HG03354 (cell line): ENCODE measurements around the gene PRM3.

Source experiments
- ATAC-seq: cut with Tn5 transposase; IDR thresholded peaks from one replicate; pipeline ENCODE4 v1.9.1; 2021; ENCODE audit warnings: mild to moderate bottlenecking; ENCODE audit not compliant: unreplicated experiment, poor library complexity, severe bottlenecking

Gene PRM3, protein sequence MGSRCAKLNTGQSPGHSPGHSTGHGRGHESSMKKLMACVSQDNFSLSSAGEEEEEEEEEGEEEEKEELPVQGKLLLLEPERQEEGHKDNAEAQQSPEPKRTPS

DNA sequence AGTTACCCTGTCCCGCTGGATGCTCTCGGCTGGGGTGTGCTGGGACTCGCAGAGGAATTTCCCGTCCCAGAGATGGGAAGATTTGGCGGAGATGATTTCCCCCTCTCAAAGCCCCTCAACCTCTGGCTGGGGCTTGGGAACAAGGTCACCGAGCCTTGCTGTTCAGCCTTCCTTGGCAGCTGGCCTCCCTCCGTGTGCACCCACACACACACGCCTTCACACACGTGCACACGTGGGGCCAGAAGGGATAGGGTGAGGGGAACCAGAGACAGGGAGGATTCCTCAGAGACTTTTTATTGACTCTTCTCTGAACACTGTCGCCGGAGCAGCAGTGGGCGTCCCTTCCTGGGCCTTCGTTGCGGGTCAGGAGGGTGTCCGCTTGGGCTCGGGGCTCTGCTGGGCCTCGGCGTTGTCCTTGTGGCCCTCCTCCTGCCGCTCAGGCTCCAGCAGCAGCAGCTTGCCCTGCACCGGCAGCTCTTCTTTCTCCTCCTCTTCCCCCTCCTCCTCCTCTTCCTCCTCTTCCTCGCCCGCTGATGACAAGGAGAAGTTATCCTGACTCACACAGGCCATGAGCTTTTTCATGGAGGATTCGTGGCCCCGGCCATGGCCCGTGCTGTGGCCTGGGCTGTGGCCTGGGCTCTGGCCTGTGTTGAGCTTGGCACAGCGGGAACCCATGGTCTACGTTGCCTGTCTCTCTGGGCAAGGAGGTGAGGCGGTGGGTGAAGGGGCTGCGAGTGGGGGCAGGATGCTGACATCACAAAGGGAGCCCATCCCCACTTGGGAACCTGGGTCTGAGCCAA is at the start of gene PRM3:
TSS of gene PRM3 (minus strand) at position 709 of the 800 bp plus-strand sequence. CDS start at position 675, 34 bp downstream.
- ATAC-seq, result no peak

DNA sequence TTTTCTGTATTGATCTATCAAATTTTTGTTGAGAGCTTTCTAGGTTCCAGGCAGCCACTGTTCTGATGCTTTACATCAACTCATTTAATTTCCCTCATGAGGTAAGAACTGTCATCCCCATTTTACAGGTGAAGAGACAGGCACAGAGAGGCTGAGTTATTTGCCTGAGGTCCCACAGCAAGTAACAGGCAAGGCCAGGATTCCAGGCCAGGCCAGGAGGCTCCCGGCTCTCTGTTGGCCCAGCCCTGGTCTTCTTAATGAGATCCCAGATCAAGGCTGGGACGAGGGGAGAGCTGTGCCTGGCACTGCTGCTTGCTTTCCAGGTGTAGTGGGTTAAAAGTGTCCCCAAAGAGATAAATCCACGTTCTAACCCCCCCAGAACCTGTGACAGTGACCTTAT is 49.4 kb upstream of the PRM3 start:
- no peak for ATAC-seq

DNA sequence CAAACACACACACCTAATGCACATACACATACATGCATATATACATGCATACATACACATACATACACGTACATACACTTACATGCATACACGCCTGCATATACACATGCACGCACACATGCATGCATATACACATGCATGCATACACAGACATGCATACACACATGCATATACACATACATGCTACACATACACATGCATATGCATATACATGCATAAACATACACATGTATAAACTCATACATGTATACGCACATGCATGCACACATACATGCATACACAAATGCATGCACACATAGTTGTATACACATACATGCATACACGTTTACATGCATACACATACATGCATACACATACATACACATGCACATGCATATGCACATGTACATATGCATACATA is 48.2 kb upstream of the PRM3 start:
- ATAC-seq, result no peak

DNA sequence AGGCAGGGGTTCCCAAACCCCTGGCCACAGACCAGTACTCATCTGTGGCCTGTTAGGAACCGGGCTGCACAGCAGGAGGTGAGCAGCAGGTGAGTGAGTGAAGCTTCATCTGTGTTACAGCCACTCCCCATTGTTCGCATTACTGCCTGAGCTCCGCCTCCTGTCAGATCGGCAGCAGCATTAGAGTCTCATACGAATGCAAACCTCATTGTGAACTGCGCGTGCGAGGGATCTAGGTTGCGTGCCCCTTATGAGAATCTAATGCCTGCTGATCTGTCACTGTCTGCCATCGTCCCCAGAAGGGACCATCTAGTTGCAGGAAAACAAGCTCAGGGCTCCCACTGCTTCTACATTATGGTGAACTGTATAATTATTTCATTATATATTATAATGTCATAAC is 46.7 kb upstream of the PRM3 start:
- no peak for ATAC-seq

DNA sequence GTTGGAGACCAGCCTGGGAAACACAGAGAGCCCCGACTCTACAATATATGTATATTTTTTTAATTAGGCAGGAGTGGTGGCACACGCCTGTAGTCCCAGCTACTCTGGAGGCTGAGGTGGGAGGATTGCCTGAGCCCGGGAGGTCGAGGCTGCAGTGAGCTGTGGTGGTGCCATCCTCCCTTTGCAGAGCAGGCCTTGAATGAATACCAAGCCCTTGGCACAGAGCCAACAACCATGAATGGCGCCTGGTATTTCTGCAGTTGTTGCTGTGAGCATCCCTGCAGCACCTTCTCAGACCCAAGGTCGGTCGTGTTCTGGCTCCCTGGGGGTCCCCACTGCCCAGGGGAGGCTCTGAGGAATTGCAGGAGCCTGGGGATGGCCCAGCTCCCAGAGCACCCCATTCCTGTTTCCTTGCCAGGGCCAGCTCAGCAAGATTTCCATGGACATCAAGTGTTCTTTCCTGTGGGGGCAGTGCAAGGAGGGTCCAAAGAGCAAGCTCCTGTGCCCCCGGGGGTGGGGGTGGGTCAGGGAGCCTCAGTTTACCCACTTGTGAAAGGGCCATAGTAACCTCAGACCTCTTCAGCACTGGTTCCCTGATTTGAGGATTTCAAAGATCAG is 46.2 kb upstream of the PRM3 start:
- no peak for ATAC-seq

DNA sequence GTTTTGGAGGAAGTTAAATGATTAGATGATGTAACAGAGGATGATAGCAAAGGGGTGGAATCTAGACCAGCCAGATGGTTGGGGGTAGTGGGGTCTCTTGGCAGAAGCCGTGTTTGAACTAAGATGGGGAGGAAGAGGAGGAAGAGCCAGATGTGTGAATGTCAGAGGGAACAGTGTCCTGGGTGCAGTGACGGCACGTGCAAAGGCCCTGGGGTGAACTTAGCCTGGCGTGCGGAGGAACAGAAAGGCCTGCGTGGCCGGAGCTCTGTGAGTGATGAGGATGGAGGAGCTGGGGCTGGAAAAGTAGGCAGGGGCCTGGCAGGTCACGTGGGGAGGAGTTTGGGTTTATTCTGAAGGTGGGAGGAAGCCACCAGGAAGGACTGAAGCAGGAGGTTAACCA is 45.4 kb upstream of the PRM3 start:
- no peak for ATAC-seq

DNA sequence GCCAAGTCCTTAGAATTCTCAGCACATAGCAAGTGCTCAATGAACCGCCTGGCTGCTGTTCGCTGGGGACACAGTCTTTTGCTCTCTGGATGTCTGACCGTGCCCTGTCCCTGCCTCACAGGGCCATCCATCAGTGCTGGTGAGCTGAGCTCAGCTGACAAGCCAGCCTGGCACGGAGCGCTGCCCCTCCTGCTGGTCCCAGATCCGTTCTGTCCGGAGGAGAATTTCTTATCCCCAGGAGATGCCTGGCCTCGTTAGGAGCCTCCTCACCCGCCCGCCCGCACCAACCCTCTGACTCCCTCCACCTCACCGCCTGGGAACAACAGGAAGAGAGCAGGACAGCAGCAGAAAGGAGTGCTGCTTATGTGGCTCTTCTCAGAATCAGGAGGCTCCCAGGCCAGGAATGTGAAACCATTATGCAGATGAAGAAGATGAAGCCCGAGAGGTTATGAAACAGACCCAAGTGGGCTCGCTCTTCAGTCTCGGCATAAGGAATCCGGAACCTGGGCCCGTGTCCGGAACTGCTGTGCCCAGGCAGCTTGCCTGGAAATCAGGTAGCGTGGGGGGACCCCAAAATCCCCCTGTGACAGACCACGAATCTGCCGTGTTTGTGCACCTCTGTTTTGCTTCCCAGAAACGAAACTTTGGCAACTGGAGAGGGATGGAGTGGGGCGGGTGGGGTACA is 43.0 kb upstream of the PRM3 start:
- no peak for ATAC-seq

DNA sequence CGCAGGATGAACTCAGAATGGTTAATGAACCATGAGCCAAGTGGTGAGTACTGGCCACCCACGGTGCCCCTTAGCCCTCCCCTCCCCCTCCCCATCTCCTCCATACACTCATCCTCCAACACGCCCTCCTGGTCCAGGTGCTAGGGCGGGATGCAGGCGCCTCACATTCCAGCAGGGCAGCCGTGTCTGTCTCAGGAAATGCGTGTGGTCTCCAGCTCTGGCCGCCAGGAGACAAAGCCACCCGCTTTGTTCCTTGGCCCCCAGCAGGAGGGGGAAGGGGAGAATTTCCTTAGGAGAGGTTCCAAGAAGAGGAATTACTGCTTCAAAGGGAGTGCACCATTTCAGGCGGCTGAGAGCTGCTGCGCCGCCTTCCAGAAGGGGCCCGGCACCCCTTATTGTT is 42.1 kb upstream of the PRM3 start:
- no peak for ATAC-seq

DNA sequence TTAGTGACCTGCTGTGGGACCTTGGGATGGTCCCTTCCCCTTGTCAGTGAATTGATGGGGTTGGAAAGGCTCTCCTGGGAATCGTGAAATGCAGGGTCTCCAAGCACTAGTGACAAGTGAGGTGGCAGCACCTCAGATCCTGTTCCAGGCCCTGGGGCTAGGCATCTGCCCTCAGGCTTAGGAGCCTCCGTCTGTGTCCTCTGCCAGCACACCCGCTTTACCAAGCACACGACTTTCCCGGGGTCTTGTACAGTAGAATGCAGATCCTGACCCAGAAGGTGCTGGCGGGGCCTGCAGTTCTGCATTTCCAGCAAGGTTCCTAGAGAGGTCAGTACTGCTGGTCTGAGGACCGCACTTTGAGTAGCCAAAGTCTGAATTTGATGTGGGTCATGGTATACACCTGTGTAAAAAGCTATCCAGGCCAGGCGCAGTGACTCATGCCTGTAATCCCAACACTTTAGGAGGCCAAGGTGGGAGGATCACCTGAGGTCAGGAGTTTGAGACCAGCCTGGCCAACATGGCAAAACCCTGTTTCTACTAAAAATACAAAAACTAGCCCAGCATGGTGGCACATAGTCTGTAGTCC is 41.0 kb upstream of the PRM3 start:
- ATAC-seq, result no peak

DNA sequence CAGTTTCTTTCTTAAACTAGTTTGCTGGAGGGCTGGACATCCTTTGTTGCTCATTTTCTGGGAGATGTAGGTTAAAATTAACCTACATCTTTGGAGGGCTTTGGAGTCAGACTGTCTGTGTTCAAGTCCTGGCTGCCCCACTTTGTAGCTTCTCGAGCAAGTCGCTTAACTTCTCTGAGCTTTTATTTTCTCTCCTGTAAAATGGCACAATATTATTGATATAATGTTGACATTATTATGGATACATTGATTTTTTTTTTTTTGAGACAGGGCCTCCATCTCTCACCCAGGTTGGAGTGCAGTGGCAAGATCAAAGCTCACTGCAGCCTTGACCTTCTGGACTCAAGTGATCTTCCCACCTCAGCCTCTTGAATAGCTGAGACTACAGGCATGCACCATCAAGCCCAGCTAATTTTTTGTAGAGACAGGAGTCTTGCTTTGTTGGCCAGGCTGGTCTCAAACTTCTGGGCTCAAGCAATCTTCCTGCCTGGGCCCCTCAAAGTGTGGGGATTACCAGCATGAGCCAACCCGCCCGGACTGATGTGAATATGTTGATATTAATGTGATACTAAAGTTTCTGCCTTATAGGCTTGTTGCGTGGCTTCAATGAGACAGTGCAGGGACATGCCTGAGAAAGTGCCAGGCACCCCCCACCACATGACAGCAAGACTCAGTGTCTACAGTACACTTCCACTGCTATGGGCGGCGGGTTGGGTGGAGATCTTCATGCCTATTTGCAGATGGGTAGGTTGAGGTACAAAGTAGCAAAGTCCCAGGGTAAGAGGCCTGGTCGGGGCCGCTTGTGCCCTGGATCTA is 40.3 kb upstream of the PRM3 start:
- ATAC-seq, result no peak

DNA sequence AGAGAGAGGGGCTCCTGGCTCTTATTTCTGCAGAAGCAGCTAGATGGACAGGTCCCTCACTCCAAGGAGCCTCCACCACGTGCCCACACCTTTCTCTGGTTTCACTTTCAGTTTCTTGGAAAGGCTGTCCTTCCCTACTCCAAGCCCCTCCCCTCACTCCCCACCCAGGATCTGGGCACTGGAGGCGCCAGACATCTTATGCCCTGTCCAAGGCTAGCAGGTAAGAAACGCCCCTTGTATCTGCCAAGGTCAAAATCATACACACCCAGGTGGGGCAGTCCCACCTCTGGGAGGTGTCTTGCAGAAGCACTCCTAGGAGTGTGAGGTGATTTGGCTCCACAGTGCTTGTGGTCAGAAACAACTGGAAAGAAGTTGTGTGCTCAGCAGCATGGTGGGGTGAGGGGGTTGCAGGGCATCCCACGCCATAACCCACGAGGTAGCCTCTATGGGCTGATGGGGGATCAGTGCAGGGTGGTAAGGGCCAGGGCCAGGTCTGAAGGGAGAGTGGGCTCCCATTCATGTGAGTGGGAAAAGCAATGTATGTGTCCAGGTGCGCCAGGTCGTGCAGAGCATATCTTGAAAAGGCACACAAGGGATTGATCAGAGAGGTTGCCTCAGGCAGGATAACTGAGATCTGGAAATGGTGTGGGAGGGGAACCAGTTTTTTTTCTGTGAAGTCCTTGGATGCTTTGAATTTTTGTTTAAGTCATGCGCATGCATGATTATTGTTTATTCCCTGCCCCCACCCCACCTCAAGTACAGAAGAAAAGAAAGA is 39.5 kb upstream of the PRM3 start:
- no peak for ATAC-seq

DNA sequence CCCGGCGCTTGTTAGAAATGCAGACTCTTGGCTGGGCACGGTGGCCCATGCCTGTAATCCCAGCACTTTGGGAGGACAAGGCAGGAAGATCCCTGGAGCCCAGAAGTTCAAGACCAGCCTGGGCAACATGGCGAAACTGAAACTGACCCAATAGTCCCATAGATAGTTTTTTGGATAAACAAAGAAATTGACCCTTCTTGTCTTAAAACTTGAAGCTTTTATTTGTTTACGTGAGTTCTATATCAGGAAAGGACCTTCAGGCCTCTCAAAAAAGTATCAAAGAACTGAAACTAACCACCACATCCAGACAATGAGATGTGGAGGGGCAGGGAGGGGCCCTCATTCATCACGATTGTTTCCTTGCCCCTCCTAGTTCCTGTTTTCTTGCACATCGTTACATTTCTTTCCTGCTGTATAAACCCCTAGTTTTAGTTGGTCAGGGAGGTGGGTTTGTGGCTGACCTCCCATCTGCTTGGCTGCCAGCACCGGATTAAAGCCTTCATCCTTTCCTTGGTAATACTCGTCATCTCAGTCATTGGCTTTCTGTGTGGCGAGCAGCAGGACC is 37.6 kb upstream of the PRM3 start:
- peak; percentile 46 for ATAC-seq

DNA sequence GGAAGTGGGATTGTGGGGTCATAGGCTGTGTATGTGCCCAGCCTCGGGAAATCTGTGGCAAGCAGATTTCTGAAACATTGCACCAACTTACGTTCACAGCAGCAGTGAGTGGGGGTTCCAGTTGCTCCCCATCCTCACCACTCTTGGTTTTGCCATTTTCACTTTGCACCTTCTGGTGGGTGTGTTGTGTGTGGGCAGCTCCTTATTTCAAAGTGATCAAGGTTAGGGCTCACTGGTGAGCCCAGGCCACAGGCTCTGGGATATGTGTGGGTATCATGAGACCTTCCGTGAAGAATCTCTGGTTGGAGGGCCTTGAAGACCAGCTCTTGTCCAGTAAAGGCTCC is 37.2 kb upstream of the PRM3 start:
- no peak for ATAC-seq

DNA sequence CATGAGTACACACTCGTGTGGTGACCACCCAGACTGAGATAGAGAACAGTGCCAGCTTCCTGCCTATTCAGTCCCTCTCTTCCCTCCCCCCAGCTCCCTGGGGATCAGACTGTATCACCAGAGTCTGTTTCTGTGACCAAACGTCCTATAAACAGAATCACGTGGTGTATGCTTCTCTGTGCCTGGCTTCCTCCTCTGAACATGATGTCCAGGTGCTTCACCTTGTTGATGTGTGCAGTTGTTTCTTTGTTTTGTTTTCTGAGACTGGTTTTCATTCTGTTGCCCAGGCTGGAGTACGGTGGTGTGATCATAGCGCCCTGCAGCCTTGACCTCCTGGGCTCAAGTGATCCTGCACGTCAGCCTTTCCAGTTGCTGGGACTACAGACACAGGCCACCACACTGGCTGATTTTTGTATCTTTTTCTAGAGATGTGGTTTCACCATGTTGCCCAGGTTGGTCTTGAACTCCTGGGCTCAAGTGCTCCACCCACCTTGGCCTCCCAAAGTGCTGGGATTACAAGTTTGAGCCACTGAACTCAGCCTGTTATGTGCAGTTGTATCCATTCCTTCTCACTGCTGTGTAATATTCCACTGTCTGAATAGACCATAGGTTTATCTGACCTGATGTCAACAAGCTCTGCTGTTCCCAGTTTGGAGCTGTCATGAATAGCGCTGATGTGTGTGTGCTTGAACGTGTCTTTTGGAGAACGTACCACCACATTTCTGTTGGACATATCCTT is 36.6 kb upstream of the PRM3 start:
- ATAC-seq, result peak; percentile 65

DNA sequence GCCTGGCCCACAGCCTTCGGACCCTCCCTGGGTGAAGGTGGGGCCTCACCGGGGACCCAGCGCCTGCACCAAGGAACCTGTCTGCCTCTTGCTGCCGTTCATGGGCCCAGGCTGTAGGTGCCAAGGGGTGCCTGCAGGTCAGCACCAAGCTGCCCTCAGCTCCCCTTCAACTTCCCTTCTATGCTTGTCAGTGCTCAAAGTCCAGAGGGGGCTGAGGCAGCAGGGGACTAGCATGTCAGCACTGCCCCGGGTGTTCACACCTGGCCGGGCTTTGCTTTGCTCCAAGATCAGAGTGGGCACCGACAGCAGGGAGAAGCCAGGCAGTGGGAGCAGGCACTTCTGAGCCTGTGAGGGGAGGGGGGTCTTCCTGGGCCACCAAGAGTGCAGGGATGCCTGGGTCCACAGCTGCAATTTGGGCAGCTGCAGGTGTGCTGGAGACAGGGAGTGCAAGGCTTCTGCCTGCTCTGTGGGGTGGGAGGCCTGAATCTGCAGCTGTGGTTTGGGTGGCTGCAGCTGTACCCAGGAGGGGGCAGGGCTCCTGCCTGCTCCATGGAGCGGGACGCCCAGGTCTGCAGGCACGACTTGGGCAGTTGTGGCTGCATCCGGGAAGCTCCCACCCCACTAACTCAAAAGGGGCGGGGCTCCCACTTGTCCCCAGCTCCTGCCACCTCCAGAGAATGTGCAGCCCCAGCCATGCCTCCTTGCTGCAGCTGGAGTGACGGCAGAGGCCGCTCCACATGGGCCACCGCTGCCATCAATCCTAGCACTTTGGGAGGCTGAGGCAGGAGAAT is 35.3 kb upstream of the PRM3 start:
- ATAC-seq, result no peak

DNA sequence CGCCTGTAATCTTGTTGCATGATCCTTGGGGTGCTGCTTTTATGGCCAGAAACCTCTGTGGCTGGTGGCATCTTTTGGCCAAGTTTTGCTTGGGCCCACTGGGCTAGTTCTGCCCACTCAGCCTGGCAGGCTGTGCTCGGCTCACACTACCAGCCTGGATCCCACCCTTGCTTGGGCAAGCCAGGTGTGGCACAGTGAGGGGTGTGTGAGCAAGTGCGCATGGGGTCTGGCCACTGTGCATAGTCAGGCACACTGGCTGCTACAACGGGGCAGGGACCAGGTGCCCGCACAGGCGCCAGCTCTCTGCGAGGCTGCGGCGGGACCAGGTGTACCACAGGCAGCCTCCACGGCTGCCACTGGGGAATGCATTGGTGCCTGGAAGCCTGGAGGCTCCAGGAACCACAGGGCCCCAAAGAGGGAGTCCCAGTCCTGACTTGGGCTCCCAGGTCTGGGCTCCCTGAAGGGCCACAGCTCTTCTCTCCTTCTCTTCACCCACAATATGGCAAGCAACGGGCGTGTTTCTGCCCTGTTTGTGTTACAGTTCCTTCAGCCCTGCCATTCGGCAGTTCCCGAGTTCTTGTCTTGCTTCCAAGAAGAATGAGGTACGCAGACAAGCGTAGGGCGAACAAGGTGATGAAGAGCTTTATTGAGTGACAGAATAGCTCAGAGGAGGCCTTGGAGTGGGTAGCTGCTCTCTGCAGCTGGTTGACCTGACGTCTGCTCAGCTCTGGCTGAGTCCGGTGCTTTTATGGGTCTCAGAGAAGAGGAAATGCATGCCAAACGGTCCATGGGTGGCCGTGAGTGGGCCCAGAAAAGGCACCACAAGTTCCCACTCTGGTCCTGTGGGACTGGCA is 34.4 kb upstream of the PRM3 start:
- no peak for ATAC-seq
